Esophagus squamous epithelium (tissue), 5 donors: ENCODE data around the gene PGBD1. TPM values are rescaled to one million over a fixed set of nuclear protein-coding genes. Genes with fewer than 3 reads are reported as not detected.

Experiments
- DNase-seq: peaks from one replicate; lab custom pipeline; 2025; lab: John Stamatoyannopoulos, UW
- H3K27ac ChIP-seq, 4 donors: fragments of 200-600 bp; sonication (generic); one replicate each; pipeline ENCODE4 v1.5.1; 2016 to 2019; ENCODE audit warnings: mild to moderate bottlenecking in 1 of 4
- H3K27me3 ChIP-seq, 4 donors: fragments of 200-600 bp; sonication (generic); 1 replicate in 3 of 4; 2 replicates in 1 of 4; pipeline versions ENCODE4 v1.5.1 to v1.6.0; 2017 to 2021; ENCODE audit warnings: antibody characterized with exemption in 1 of 4
- H3K36me3 ChIP-seq, 3 donors: fragments of 200-600 bp; sonication (generic); one replicate each; pipeline ENCODE4 v1.5.1; 2016 to 2019
- H3K4me1 ChIP-seq, 3 donors: fragments of 200-600 bp; sonication (generic); one replicate each; pipeline ENCODE4 v1.5.1; 2017 to 2019
- H3K4me3 ChIP-seq, 4 donors: fragments of 200-600 bp; sonication (generic); 1 replicate in 3 of 4; 2 replicates in 1 of 4; pipeline ENCODE4 v1.5.1; 2016 to 2019; ENCODE audit warnings: mild to moderate bottlenecking in 2 of 4, moderate library complexity in 1 of 4
- H3K9me3 ChIP-seq, 3 donors: fragments of 200-600 bp; sonication (generic); one replicate each; pipeline ENCODE4 v1.5.1; 2016 to 2019
- POLR2A ChIP-seq, 4 donors: fragments of 450-650 bp; IDR thresholded peaks; one replicate each; pipeline ENCODE4 v1.6.1; 2017; ENCODE audit warnings: antibody characterized with exemption in 4 of 4, mild to moderate bottlenecking in 4 of 4, moderate library complexity in 3 of 4
- WGBS, 2 donors: methylation state at CpG; one replicate each; pipeline ENCODE4 v1.1.5; 2018; 5-methylcytosine and 5-hydroxymethylcytosine counted together
- intact Hi-C: fragments of 100-400 bp; cut with DNase I; formaldehyde crosslinking; loops from one replicate; pipeline ENCODE4 v1.15.0; 2022
- total RNA-seq, 4 donors: library from RNA; depleted of rRNA; stranded (reverse); fragments of >200 nt; gene quantifications; one replicate each; pipeline ENCODE4 v1.1.0, GENCODE V29; 2016
- TF ChIP-seq, protein P1 (sequence below), 6 experiments: fragments of 450-650 bp in 4 of 6; fragments of 200-600 bp in 2 of 6; sonication (generic) in 2 of 6; IDR thresholded peaks; one replicate each; pipeline ENCODE4 v1.5.1; 2016 to 2019; ENCODE audit warnings: antibody characterized with exemption in 6 of 6, mild to moderate bottlenecking in 4 of 6, moderate library complexity in 4 of 6
- donor health status: DM: yes; HTN: yes; CAD: no.

The PGBD1 gene
- total RNA-seq, 4 donors from 2014 or later = 0.61 to 3.1 (median 1.3) TPM

GRCh38 chr6:28251661-28252008 is 29.7 kb upstream of the PGBD1 start:
- peak overlapping the region in 3 of 4 donors; percentile 44 to 69 (median 63) for H3K27ac ChIP-seq
- H3K4me3 ChIP-seq = peak overlapping the region; percentile 72 to 88 (median 78)
- peaks cover 0 to 23% (median 0%) of the 10 kb centered on the region in 4 donors for H3K27me3 ChIP-seq
- TF ChIP-seq POLR2A (IDR thresholded peaks at IDR 0.05) = no peak
- TF ChIP-seq, protein P1, sequence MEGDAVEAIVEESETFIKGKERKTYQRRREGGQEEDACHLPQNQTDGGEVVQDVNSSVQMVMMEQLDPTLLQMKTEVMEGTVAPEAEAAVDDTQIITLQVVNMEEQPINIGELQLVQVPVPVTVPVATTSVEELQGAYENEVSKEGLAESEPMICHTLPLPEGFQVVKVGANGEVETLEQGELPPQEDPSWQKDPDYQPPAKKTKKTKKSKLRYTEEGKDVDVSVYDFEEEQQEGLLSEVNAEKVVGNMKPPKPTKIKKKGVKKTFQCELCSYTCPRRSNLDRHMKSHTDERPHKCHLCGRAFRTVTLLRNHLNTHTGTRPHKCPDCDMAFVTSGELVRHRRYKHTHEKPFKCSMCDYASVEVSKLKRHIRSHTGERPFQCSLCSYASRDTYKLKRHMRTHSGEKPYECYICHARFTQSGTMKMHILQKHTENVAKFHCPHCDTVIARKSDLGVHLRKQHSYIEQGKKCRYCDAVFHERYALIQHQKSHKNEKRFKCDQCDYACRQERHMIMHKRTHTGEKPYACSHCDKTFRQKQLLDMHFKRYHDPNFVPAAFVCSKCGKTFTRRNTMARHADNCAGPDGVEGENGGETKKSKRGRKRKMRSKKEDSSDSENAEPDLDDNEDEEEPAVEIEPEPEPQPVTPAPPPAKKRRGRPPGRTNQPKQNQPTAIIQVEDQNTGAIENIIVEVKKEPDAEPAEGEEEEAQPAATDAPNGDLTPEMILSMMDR (IDR thresholded peaks at IDR 0.05) = no peak
- DNase-seq = no peak
- intact Hi-C loops = loop anchor here (10.0 kb wide), 1 partner anchor 93 kb away; the partner anchor contains the start of gene ZKSCAN3
- peaks cover 5 to 33% (median 13%) of the 10 kb centered on the region in 3 donors for H3K4me1 ChIP-seq
- WGBS, 2 donors = 0% methylated on average over 4 to 19 of the region's 25 CpGs
- H3K36me3 ChIP-seq = peaks cover 0 to 33% (median 4%) of the 10 kb centered on the region in 3 donors
- H3K9me3 ChIP-seq = no peaks in the 10 kb centered on the region

- peak within 1 kb of the TSS; percentile 44 to 69 (median 66) for H3K27ac ChIP-seq
- H3K4me3 ChIP-seq = peak within 1 kb of the TSS; percentile 72 to 88 (median 78)
- H3K36me3 ChIP-seq = peaks cover 0 to 26% (median 0%) of the 10 kb centered on the region in 3 donors
- no peaks in the 10 kb centered on the region for H3K9me3 ChIP-seq
- intact Hi-C loops = loop anchor here (10.0 kb wide), 1 partner anchor 93 kb away; the partner anchor contains the start of gene ZKSCAN3
- no peak for DNase-seq
- 7% methylated on average over 12 to 13 of the region's 14 CpGs for WGBS, 2 donors
- peaks cover 5 to 33% (median 13%) of the 10 kb centered on the region in 3 donors for H3K4me1 ChIP-seq
- TF ChIP-seq, protein P1 (IDR thresholded peaks at IDR 0.05) = no peak
- no peak for TF ChIP-seq POLR2A (IDR thresholded peaks at IDR 0.05)
- peaks cover 0 to 23% (median 0%) of the 10 kb centered on the region in 4 donors for H3K27me3 ChIP-seq
Observed at GRCh38 chr6:28252009-28252975, 29.1 kb upstream of the PGBD1 start, which contains the start of gene ZKSCAN4. Gene ZKSCAN4 (minus strand): TSS chr6:28252269. CDS start chr6:28251980, 289 bp downstream.

DNA sequence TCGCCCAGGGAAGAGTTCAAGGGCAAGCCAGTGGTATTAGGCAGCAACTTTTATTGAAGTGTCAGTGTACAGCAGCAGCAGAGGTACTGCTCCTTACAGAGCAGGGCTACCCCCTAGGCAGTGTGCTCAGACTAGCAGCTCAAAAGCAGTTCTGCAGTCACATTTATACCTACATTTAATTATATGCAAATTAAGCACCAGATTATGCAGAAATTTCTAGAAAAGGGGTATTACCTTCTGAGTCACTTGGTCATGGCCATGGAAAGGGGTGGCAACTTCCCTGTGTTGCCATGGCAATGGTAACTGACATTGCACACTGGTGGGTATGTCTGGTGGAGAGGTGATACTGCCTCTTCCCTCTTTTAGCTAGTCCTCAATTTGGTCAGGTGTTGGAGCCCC is 27.3 kb upstream of the PGBD1 start:
- peaks cover 0 to 26% (median 0%) of the 10 kb centered on the region in 4 donors for H3K27me3 ChIP-seq
- intact Hi-C loops = loop anchor here (10.0 kb wide), 1 partner anchor 91 kb away; the partner anchor contains the start of gene ZKSCAN3
- 63 to 71% methylated on average over 1 of the region's 1 CpG for WGBS, 2 donors
- TF ChIP-seq POLR2A (IDR thresholded peaks at IDR 0.05) = no peak
- TF ChIP-seq, protein P1 (IDR thresholded peaks at IDR 0.05) = no peak
- peaks cover 5 to 39% (median 13%) of the 10 kb centered on the region in 3 donors for H3K4me1 ChIP-seq
- no peak overlapping the region for H3K4me3 ChIP-seq
- DNase-seq = no peak
- H3K36me3 ChIP-seq = peaks cover 0 to 8% (median 0%) of the 10 kb centered on the region in 3 donors
- H3K27ac ChIP-seq = no peak overlapping the region
- H3K9me3 ChIP-seq = peaks cover 0 to 3% (median 0%) of the 10 kb centered on the region in 3 donors

GRCh38 chr6:28257042-28257441 is 24.3 kb upstream of the PGBD1 start:
- Histone ChIP-seq H3K4me1 (peaks cover 5 to 21% (median 5%) of the 10 kb centered on the region in 3 donors), H3K9me3 (peaks cover 0 to 23% (median 0%) of the 10 kb centered on the region in 3 donors), H3K36me3 (no peaks in the 10 kb centered on the region), H3K27me3 (peaks cover 0 to 33% (median 0%) of the 10 kb centered on the region in 4 donors), H3K27ac (no peak overlapping the region), H3K4me3 (no peak overlapping the region)
- intact Hi-C loops = loop anchor here (10.0 kb wide), 1 partner anchor 88 kb away; the partner anchor contains the start of gene ZKSCAN3
- DNase-seq = no peak
- WGBS, 2 donors = no CpG with 5 or more reads among the region's 1 CpG
- TF ChIP-seq, protein P1 (IDR thresholded peaks at IDR 0.05) = no peak
- no peak for TF ChIP-seq POLR2A (IDR thresholded peaks at IDR 0.05)
